Type B pancreatic cell (in vitro differentiated cells): Measurements from ENCODE around the gene MARCHF5. TPM values are rescaled to one million over a fixed set of nuclear protein-coding genes. Genes with fewer than 3 reads are reported as not detected.

Experiments used
- DNase-seq: peaks from one replicate; pipeline ENCODE4 v3.0.0; 2021; ENCODE audit warnings: mixed read lengths; ENCODE audit not compliant: unreplicated experiment; ENCODE audit errors: extremely low spot score
- H3K27ac Mint-ChIP-seq: 2 replicates; pipeline ENCODE4 v1.8.0; 2021; ENCODE audit warnings: mild to moderate bottlenecking, mixed read lengths
- H3K27me3 Mint-ChIP-seq: 2 replicates; pipeline ENCODE4 v1.8.0; 2021; ENCODE audit warnings: mixed read lengths
- H3K36me3 Mint-ChIP-seq: 2 replicates; pipeline ENCODE4 v1.8.0; 2021; ENCODE audit warnings: mixed read lengths
- H3K4me1 Mint-ChIP-seq: one replicate; pipeline ENCODE4 v1.8.0; 2021; ENCODE audit warnings: mixed read lengths; ENCODE audit not compliant: unreplicated experiment
- H3K4me3 Mint-ChIP-seq: 2 replicates; pipeline ENCODE4 v1.8.0; 2021; ENCODE audit warnings: mild to moderate bottlenecking, mixed read lengths
- H3K9me3 Mint-ChIP-seq: 2 replicates; pipeline ENCODE4 v1.8.0; 2021; ENCODE audit warnings: mixed read lengths
- total RNA-seq: library from RNA; stranded (reverse); gene quantifications from 2 replicates; pipeline ENCODE4 v1.2.1, GENCODE V29; 2021; ENCODE audit warnings: low replicate concordance
- TF ChIP-seq, protein P1 (sequence below): fragments of 200-600 bp; sonication (generic); conservative IDR thresholded peaks from 2 replicates; pipeline ENCODE4 v1.5.0; 2021; ENCODE audit warnings: antibody characterized with exemption, mild to moderate bottlenecking

MARCHF5 gene
- total RNA-seq, 1 donor from 2014 or later = 59.8 TPM

DNA sequence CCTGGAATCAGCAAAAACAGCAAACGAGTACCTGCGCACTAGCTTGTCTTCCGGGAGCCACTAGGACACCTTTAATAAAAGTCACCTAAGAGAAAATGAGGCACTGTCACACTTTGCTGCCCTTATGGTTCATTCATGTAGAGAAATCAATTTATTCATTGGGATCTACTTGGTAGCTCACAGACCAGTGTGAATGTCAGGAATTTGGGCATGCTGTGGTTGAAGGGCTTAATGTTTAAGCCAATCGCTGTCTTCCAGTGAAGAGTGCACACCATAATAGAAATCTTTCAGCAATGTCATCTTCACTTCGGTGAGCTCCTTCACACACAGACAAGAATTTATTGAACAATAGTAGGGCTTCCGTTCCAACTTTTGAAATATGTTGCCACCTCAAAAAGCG lies 65.1 kb downstream of the MARCHF5 start:
- Mint-ChIP-seq H3K4me1 (no peaks in the 10 kb centered on the region), H3K9me3 (no peaks in the 10 kb centered on the region), H3K27me3 (no peaks in the 10 kb centered on the region), H3K27ac (no peak overlapping the region), H3K4me3 (no peak overlapping the region), H3K36me3 (peaks cover 3% of the 10 kb centered on the region)
- TF ChIP-seq, protein P1, sequence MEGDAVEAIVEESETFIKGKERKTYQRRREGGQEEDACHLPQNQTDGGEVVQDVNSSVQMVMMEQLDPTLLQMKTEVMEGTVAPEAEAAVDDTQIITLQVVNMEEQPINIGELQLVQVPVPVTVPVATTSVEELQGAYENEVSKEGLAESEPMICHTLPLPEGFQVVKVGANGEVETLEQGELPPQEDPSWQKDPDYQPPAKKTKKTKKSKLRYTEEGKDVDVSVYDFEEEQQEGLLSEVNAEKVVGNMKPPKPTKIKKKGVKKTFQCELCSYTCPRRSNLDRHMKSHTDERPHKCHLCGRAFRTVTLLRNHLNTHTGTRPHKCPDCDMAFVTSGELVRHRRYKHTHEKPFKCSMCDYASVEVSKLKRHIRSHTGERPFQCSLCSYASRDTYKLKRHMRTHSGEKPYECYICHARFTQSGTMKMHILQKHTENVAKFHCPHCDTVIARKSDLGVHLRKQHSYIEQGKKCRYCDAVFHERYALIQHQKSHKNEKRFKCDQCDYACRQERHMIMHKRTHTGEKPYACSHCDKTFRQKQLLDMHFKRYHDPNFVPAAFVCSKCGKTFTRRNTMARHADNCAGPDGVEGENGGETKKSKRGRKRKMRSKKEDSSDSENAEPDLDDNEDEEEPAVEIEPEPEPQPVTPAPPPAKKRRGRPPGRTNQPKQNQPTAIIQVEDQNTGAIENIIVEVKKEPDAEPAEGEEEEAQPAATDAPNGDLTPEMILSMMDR = no peak
- no peak for DNase-seq

DNA sequence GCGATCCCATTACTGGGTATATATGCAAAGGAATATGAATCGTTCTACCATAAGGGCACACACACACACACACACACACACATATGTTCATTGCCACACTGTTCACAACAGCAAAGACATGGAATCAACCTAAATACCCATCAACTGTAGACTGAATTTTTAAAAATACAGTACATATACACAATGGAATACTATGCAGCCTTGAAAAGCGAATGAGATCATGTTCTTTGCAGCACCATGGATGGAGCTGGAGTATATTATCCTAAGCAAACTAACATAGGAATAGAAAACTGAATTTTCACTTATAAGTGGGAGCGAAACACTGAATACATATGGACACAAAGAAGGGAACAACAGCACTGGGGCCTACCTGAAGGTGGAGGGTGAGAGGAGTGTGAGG lies 72.5 kb downstream of the MARCHF5 start:
- no peak for DNase-seq
- H3K9me3 Mint-ChIP-seq = no peaks in the 10 kb centered on the region
- no peak overlapping the region for H3K27ac Mint-ChIP-seq
- TF ChIP-seq, protein P1 = no peak
- H3K4me3 Mint-ChIP-seq = no peak overlapping the region
- no peaks in the 10 kb centered on the region for H3K27me3 Mint-ChIP-seq
- H3K36me3 Mint-ChIP-seq = no peaks in the 10 kb centered on the region
- H3K4me1 Mint-ChIP-seq = no peaks in the 10 kb centered on the region

DNA sequence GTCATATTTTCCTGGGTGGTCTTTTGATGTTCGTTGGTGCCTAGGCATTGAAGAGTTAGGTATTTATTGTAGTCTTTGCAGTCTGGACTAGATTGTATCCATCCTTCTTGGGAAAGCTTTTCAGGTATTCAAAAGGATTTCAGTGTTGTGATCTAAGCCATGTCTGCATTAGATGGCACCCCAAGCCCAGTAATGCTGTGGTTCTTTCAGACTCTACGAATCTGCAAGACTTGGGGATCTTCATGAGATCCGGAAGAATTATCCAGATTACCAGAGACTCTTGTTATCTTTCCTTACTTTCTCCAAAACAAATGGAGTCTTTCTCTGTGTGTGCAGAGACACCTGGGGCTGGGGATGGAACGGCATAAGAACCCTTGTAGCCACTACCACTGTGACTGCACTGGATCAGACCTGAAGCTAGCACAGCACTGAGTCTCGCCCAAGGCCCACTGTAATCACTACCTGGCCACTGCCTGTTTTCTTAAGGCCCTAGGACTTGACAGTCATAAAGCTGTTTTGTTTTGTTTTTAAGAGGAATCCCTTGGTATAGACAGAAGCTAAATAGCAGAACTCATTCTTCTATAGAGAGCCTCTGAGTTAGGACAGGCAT lies 75.5 kb downstream of the MARCHF5 start:
- no peak for DNase-seq
- H3K4me3 Mint-ChIP-seq = no peak overlapping the region
- no peak overlapping the region for H3K27ac Mint-ChIP-seq
- H3K36me3 Mint-ChIP-seq = no peaks in the 10 kb centered on the region
- TF ChIP-seq, protein P1 = no peak
- H3K4me1 Mint-ChIP-seq = no peaks in the 10 kb centered on the region
- H3K9me3 Mint-ChIP-seq = no peaks in the 10 kb centered on the region
- no peaks in the 10 kb centered on the region for H3K27me3 Mint-ChIP-seq

DNA sequence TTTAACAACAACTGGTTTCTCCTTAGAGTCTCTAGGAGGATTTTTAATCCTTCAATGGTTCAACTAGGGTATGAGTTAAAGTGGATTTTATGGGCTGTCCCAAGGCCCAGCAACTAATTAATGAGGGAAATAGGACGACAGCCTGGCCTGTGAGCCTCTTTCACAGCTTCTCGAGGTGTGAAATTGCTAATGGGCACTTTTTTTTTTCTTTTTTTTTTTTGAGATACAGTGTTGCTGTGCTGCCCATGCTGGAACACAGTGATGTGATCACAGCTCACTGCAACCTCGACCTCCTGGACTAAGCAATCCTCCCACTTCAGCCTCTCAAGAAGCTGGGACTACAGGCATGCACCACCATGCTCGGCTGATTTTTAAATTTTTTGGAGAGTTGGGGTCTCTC lies 87.0 kb downstream of the MARCHF5 start:
- TF ChIP-seq, protein P1 = no peak
- H3K9me3 Mint-ChIP-seq = no peaks in the 10 kb centered on the region
- no peak overlapping the region for H3K27ac Mint-ChIP-seq
- H3K36me3 Mint-ChIP-seq = no peaks in the 10 kb centered on the region
- H3K4me3 Mint-ChIP-seq = no peak overlapping the region
- no peak for DNase-seq
- H3K4me1 Mint-ChIP-seq = no peaks in the 10 kb centered on the region
- H3K27me3 Mint-ChIP-seq = peaks cover 6% of the 10 kb centered on the region

DNA sequence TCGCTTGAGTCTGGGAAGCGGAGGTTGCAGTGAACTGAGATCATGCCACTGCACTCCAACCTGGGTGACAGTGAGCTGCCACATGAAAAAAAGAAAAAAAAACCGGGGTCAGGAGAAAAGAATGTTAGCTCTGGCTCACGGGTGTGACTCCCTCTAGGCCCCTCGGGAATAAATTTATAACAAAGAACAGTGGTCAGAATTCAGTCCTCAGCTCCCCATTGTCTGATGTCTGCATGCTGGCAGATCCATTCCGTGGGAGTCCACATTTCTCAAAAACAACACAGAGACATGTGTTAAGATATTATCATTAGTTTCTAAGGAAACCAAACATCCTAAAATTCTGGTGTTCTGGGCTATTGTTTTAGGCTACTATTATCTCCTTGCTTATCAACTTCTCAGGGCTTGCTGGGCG lies 90.6 kb downstream of the MARCHF5 start:
- H3K4me3 Mint-ChIP-seq = no peak overlapping the region
- H3K4me1 Mint-ChIP-seq = no peaks in the 10 kb centered on the region
- H3K36me3 Mint-ChIP-seq = no peaks in the 10 kb centered on the region
- H3K9me3 Mint-ChIP-seq = no peaks in the 10 kb centered on the region
- H3K27ac Mint-ChIP-seq = no peak overlapping the region
- peaks cover 6% of the 10 kb centered on the region for H3K27me3 Mint-ChIP-seq
- DNase-seq = no peak
- TF ChIP-seq, protein P1 = no peak

DNA sequence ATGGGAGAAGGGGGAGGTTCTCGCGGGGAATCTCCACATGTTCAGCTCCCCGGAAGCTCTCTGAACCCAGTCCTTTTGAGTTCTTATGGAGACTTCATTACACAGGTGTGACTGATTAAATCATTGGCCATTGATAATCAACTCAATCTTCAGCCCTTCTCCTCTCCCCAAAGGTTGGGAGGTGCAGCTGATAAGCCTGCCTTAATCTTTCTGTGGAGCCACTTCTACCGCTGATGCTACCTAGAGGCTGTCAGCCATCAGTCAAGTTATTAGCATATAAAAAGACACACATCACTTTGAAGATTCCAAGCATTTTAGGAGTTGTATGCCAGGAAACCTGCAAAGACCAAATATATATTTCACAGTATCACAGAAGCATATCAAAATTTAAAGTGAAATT lies 91.7 kb downstream of the MARCHF5 start:
- peaks cover 6% of the 10 kb centered on the region for H3K27me3 Mint-ChIP-seq
- TF ChIP-seq, protein P1 = no peak
- no peaks in the 10 kb centered on the region for H3K4me1 Mint-ChIP-seq
- no peaks in the 10 kb centered on the region for H3K36me3 Mint-ChIP-seq
- DNase-seq = no peak
- H3K9me3 Mint-ChIP-seq = no peaks in the 10 kb centered on the region
- no peak overlapping the region for H3K27ac Mint-ChIP-seq
- H3K4me3 Mint-ChIP-seq = no peak overlapping the region
